IMR-90 (cell line): ENCODE measurements around the gene MTUS2. TPM values are rescaled to one million over a fixed set of nuclear protein-coding genes. Genes with fewer than 3 reads are reported as not detected.

Experiments
- ATAC-seq: fragments of 200-7000 bp; cut with Tn5 transposase; 2 replicates; pipeline ENCODE4 v1.9.1; 2020; ENCODE audit warnings: low read depth, mild to moderate bottlenecking, moderate library complexity
- BruUV-seq: library from RNA; stranded (reverse); fragments of 400-500 nt; replicated peaks from 2 replicates; lab custom pipeline; 2021; lab: Mats Ljungman, UMichigan
- CTCF ChIA-PET: fragments of 300-600 bp; formaldehyde crosslinking; extraction: SDS; loops from one replicate; lab custom pipeline; 2021; ENCODE audit warnings: antibody characterized with exemption; lab: Yijun Ruan, JAX
- POLR2A ChIA-PET: fragments of 300-600 bp; sonication (Branson Sonifier 250); formaldehyde crosslinking; loops from one replicate; lab custom pipeline; 2022; ENCODE audit warnings: antibody characterized with exemption; ENCODE audit not compliant: unreplicated experiment; lab: Charles Lee
- DNase-seq: peaks from one replicate; pipeline ENCODE4 v3.0.0; 2013
- H2AFZ ChIP-seq: replicated peaks from 2 replicates; pipeline ENCODE3; 2013; ENCODE audit warnings: low read length, mild to moderate bottlenecking; ENCODE audit not compliant: poor library complexity
- H2AK5ac ChIP-seq: 2 replicates; pipeline ENCODE4 v1.6.1; 2013; ENCODE audit warnings: low read depth, low read length, inconsistent platforms
- H2AK9ac ChIP-seq: replicated peaks from 2 replicates; pipeline ENCODE3; 2013; ENCODE audit warnings: mild to moderate bottlenecking, low read depth, low read length, moderate library complexity; ENCODE audit not compliant: poor library complexity
- H2BK120ac ChIP-seq: 2 replicates; pipeline ENCODE4 v1.6.1; 2013; ENCODE audit warnings: low read depth, low read length, inconsistent platforms
- H2BK15ac ChIP-seq: 3 replicates; pipeline ENCODE4 v1.6.1; 2013; ENCODE audit warnings: low read depth, low read length, inconsistent platforms
- H2BK20ac ChIP-seq: 2 replicates; pipeline ENCODE4 v1.6.1; 2013; ENCODE audit warnings: low read depth, mild to moderate bottlenecking, inconsistent platforms, low read length, moderate library complexity
- H2BK5ac ChIP-seq: 2 replicates; pipeline ENCODE4 v1.6.1; 2013; ENCODE audit warnings: mild to moderate bottlenecking, low read depth, low read length, inconsistent platforms; ENCODE audit not compliant: poor library complexity, severe bottlenecking
- H3K14ac ChIP-seq: replicated peaks from 2 replicates; pipeline ENCODE4 v1.6.1; 2013; ENCODE audit warnings: low read depth, low read length, inconsistent platforms
- H3K18ac ChIP-seq: 2 replicates; pipeline ENCODE4 v1.6.1; 2013; ENCODE audit warnings: low read depth, low read length, control low read depth
- H3K23ac ChIP-seq: 2 replicates; pipeline ENCODE4 v1.6.1; 2013; ENCODE audit warnings: low read depth, low read length, inconsistent platforms
- H3K27ac ChIP-seq: 2 replicates; pipeline ENCODE4 v1.5.1; 2013; ENCODE audit warnings: mild to moderate bottlenecking, control low read depth, low read length; ENCODE audit not compliant: insufficient read depth
- H3K27me3 ChIP-seq: 2 replicates; pipeline ENCODE4 v1.6.1; 2013; ENCODE audit warnings: low read length; ENCODE audit not compliant: control insufficient read depth, insufficient read depth
- H3K36me3 ChIP-seq: 2 replicates; pipeline ENCODE4 v1.6.1; 2013; ENCODE audit warnings: low read length, mixed read lengths; ENCODE audit not compliant: control insufficient read depth, insufficient read depth
- H3K4ac ChIP-seq: 2 replicates; pipeline ENCODE4 v1.6.1; 2013; ENCODE audit warnings: low read depth, low read length, inconsistent platforms
- H3K4me1 ChIP-seq: 2 replicates; pipeline ENCODE4 v1.6.1; 2013; ENCODE audit warnings: low read length, mixed read lengths; ENCODE audit not compliant: control insufficient read depth, insufficient read depth
- H3K4me2 ChIP-seq: 2 replicates; pipeline ENCODE4 v1.6.1; 2013; ENCODE audit warnings: low read depth, mild to moderate bottlenecking, control low read depth, low read length, moderate library complexity
- H3K4me3 ChIP-seq: 2 replicates; pipeline ENCODE4 v1.5.1; 2013; ENCODE audit warnings: low read depth, mild to moderate bottlenecking, control low read depth, low read length, moderate library complexity; ENCODE audit not compliant: insufficient read depth
- H3K56ac ChIP-seq: 2 replicates; pipeline ENCODE4 v1.6.1; 2013; ENCODE audit warnings: low read length, inconsistent platforms; ENCODE audit not compliant: insufficient read depth; ENCODE audit errors: extremely low read depth
- H3K79me1 ChIP-seq, 2 experiments: 2 replicates each; pipeline ENCODE4 v1.6.1; 2013; ENCODE audit warnings: low read length in 2 of 2, inconsistent platforms in 1 of 2, low read depth in 1 of 2
- H3K9ac ChIP-seq: 2 replicates; pipeline ENCODE4 v1.6.1; 2013; ENCODE audit warnings: low read depth, low read length, control low read depth
- H3K9me1 ChIP-seq: 2 replicates; pipeline ENCODE4 v1.6.1; 2013; ENCODE audit warnings: low read length, inconsistent platforms; ENCODE audit not compliant: insufficient read depth
- H3K9me3 ChIP-seq: 2 replicates; pipeline ENCODE4 v1.6.1; 2013; ENCODE audit warnings: low read length; ENCODE audit not compliant: control insufficient read depth, insufficient read depth
- H4K20me1 ChIP-seq: 2 replicates; pipeline ENCODE4 v1.6.1; 2013; ENCODE audit warnings: low read length, inconsistent platforms; ENCODE audit not compliant: insufficient read depth
- H4K5ac ChIP-seq: 2 replicates; pipeline ENCODE4 v1.6.1; 2013; ENCODE audit warnings: mild to moderate bottlenecking, low read depth, low read length, control low read depth
- H4K8ac ChIP-seq, 2 experiments: 2 replicates each; pipeline ENCODE4 v1.6.1; 2013; ENCODE audit warnings: low read depth in 2 of 2, low read length in 2 of 2, control low read depth in 1 of 2, inconsistent platforms in 1 of 2
- H4K91ac ChIP-seq: 2 replicates; pipeline ENCODE4 v1.6.1; 2013; ENCODE audit warnings: low read depth, low read length, inconsistent platforms; ENCODE audit not compliant: insufficient read depth
- BHLHE40 ChIP-seq: fragments of 150-350 bp; IDR thresholded peaks from 2 replicates; pipeline ENCODE4 v1.6.1; 2016; ENCODE audit warnings: mild to moderate bottlenecking, low read depth, low read length
- CEBPB ChIP-seq: IDR thresholded peaks from 2 replicates; pipeline ENCODE4 v1.6.1; 2012; ENCODE audit warnings: low read depth, low read length, improper control_type of control experiment
- CHD1 ChIP-seq: IDR thresholded peaks from 2 replicates; pipeline ENCODE4 v1.6.1; 2012; ENCODE audit warnings: low read depth, low read length, improper control_type of control experiment
- FOS ChIP-seq: fragments of 150-350 bp; IDR thresholded peaks from 2 replicates; pipeline ENCODE4 v1.6.1; 2016; ENCODE audit warnings: low read depth, low read length
- MAFK ChIP-seq: IDR thresholded peaks from 2 replicates; pipeline ENCODE4 v1.6.1; 2012; ENCODE audit warnings: low read depth, low read length, improper control_type of control experiment
- MAZ ChIP-seq: IDR thresholded peaks from 2 replicates; pipeline ENCODE4 v1.6.1; 2012; ENCODE audit warnings: low read depth, mild to moderate bottlenecking, low read length, improper control_type of control experiment, moderate library complexity, borderline replicate concordance
- MXI1 ChIP-seq: IDR thresholded peaks from 2 replicates; pipeline ENCODE4 v1.6.1; 2012; ENCODE audit warnings: low read depth, mild to moderate bottlenecking, low read length, moderate library complexity, borderline replicate concordance
- NFE2L2 ChIP-seq: fragments of 150-350 bp; IDR thresholded peaks from 2 replicates; pipeline ENCODE4 v1.6.1; 2016; ENCODE audit warnings: low read depth, mild to moderate bottlenecking, low read length
- POLR2A ChIP-seq: IDR thresholded peaks from 2 replicates; pipeline ENCODE4 v1.6.1; 2012; ENCODE audit warnings: mild to moderate bottlenecking, low read depth, low read length
- RAD21 ChIP-seq: IDR thresholded peaks from 2 replicates; pipeline ENCODE4 v1.6.1; 2012; ENCODE audit warnings: low read length, improper control_type of control experiment
- RCOR1 ChIP-seq: IDR thresholded peaks from 2 replicates; pipeline ENCODE4 v1.6.1; 2012; ENCODE audit warnings: mild to moderate bottlenecking, low read length, improper control_type of control experiment; ENCODE audit not compliant: insufficient replicate concordance
- RFX5 ChIP-seq: IDR thresholded peaks from 2 replicates; pipeline ENCODE4 v1.8.0; 2012; ENCODE audit warnings: low read depth, mild to moderate bottlenecking, low read length, moderate library complexity
- SMC3 ChIP-seq: fragments of 150-350 bp; IDR thresholded peaks from 2 replicates; pipeline ENCODE4 v1.6.1; 2016; ENCODE audit warnings: low read depth, mild to moderate bottlenecking, antibody characterized with exemption, low read length, moderate library complexity
- WGBS, 2 experiments: methylation state at CpG; one replicate each; pipeline versions ENCODE4 v1.1.5 to v1.1.7; 2013; ENCODE audit warnings: missing lambda C conversion rate in 2 of 2; ENCODE audit not compliant: insufficient read length in 1 of 2; ENCODE audit errors: extremely low coverage in 2 of 2; 5-methylcytosine and 5-hydroxymethylcytosine counted together
- dilution Hi-C: fragments of 300-500 bp; cut with HindIII; formaldehyde crosslinking; loops from one replicate; pipeline ENCODE4 v1.14.3; 2018; ENCODE audit warnings: low sequenced_read_pairs; ENCODE audit not compliant: unreplicated experiment
- in situ Hi-C: fragments of 300-500 bp; cut with MboI; formaldehyde crosslinking; loops from 3 replicates; pipeline ENCODE4 v1.14.3; 2019; ENCODE audit warnings: low sequenced_read_pairs, inconsistent platforms, mixed read lengths
- intact Hi-C: fragments of 100-400 bp; cut with micrococcal nuclease; formaldehyde crosslinking; loops from 2 replicates; pipeline ENCODE4 v1.10.0; 2022
- polyA plus RNA-seq, 3 experiments: library from polyadenylated mRNA; depleted of rRNA; stranded (reverse); fragments of >200 nt; gene quantifications; 2 replicates each; pipeline ENCODE4 v1.2.3, GENCODE V29; 2012; ENCODE audit warnings: low replicate concordance in 1 of 3
- total RNA-seq: library from RNA; depleted of rRNA; stranded (reverse); fragments of >200 nt; gene quantifications from 2 replicates; pipeline ENCODE4 v1.2.3, GENCODE V29; 2012
- TF ChIP-seq, protein P1 (sequence below): fragments of 150-350 bp; IDR thresholded peaks from 2 replicates; pipeline ENCODE4 v1.6.1; 2017; ENCODE audit warnings: mild to moderate bottlenecking, antibody characterized with exemption, low read length, low read depth
- TF ChIP-seq, protein P2 (sequence below): conservative IDR thresholded peaks from 2 replicates; pipeline ENCODE4 v1.5.1; 2012; ENCODE audit warnings: mild to moderate bottlenecking, low read depth, low read length, improper control_type of control experiment
- TF ChIP-seq, protein P3 (sequence below): fragments of 150-350 bp; IDR thresholded peaks from 2 replicates; pipeline ENCODE4 v1.6.1; 2016; ENCODE audit warnings: low read depth, mild to moderate bottlenecking, low read length, moderate library complexity, borderline replicate concordance

MTUS2 gene
- total and polyA plus RNA-seq, 2 of the 4 experiments (the other 2 are of a cell fraction) = under 0.01 to 0.02 TPM

- no peaks in the 10 kb centered on the region for H3K36me3 ChIP-seq
- in situ Hi-C loops (no loop called here), intact Hi-C loops (no loop called here), dilution Hi-C loops (no loop called here)
- no peak overlapping the region for H3K4ac ChIP-seq
- ATAC-seq (no peak), DNase-seq (no peak)
- BruUV-seq = no TSS peak
- TF ChIP-seq RAD21 = no peak
- TF ChIP-seq CEBPB = no peak
- TF ChIP-seq FOS = no peak
- no peak for TF ChIP-seq NFE2L2
- TF ChIP-seq SMC3 = no peak
- TF ChIP-seq RFX5 = no peak
- TF ChIP-seq MAFK = no peak
- TF ChIP-seq, protein P1, sequence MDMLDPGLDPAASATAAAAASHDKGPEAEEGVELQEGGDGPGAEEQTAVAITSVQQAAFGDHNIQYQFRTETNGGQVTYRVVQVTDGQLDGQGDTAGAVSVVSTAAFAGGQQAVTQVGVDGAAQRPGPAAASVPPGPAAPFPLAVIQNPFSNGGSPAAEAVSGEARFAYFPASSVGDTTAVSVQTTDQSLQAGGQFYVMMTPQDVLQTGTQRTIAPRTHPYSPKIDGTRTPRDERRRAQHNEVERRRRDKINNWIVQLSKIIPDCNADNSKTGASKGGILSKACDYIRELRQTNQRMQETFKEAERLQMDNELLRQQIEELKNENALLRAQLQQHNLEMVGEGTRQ = no peak
- TF ChIP-seq MXI1 = no peak
- TF ChIP-seq, protein P2, sequence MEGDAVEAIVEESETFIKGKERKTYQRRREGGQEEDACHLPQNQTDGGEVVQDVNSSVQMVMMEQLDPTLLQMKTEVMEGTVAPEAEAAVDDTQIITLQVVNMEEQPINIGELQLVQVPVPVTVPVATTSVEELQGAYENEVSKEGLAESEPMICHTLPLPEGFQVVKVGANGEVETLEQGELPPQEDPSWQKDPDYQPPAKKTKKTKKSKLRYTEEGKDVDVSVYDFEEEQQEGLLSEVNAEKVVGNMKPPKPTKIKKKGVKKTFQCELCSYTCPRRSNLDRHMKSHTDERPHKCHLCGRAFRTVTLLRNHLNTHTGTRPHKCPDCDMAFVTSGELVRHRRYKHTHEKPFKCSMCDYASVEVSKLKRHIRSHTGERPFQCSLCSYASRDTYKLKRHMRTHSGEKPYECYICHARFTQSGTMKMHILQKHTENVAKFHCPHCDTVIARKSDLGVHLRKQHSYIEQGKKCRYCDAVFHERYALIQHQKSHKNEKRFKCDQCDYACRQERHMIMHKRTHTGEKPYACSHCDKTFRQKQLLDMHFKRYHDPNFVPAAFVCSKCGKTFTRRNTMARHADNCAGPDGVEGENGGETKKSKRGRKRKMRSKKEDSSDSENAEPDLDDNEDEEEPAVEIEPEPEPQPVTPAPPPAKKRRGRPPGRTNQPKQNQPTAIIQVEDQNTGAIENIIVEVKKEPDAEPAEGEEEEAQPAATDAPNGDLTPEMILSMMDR = no peak
- TF ChIP-seq RCOR1 = no peak
- no peak for TF ChIP-seq CHD1
- no peak for TF ChIP-seq BHLHE40
- no peak for TF ChIP-seq POLR2A
- no peak for TF ChIP-seq MAZ
- TF ChIP-seq, protein P3, sequence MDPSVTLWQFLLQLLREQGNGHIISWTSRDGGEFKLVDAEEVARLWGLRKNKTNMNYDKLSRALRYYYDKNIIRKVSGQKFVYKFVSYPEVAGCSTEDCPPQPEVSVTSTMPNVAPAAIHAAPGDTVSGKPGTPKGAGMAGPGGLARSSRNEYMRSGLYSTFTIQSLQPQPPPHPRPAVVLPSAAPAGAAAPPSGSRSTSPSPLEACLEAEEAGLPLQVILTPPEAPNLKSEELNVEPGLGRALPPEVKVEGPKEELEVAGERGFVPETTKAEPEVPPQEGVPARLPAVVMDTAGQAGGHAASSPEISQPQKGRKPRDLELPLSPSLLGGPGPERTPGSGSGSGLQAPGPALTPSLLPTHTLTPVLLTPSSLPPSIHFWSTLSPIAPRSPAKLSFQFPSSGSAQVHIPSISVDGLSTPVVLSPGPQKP = no peak
- no peak overlapping the region for H3K23ac ChIP-seq
- H4K5ac ChIP-seq = no peak overlapping the region
- H3K4me1 ChIP-seq = no peaks in the 10 kb centered on the region
- no peaks in the 10 kb centered on the region for H3K9me1 ChIP-seq
- no peak overlapping the region for H2AFZ ChIP-seq
- no peak overlapping the region for H2BK15ac ChIP-seq
- no peak overlapping the region for H3K4me3 ChIP-seq
- no peak overlapping the region for H3K9ac ChIP-seq
- no peaks in the 10 kb centered on the region for H4K20me1 ChIP-seq
- no peak overlapping the region for H2AK9ac ChIP-seq
- POLR2A ChIA-PET = no interaction called here
- no peak overlapping the region for H4K91ac ChIP-seq
- H2BK5ac ChIP-seq = no peak overlapping the region
- no peak overlapping the region for H2AK5ac ChIP-seq
- H4K8ac ChIP-seq = no peak overlapping the region
- no peak overlapping the region for H3K18ac ChIP-seq
- no peak overlapping the region for H2BK120ac ChIP-seq
- no peaks in the 10 kb centered on the region for H3K9me3 ChIP-seq
- H3K56ac ChIP-seq = no peak overlapping the region
- H3K14ac ChIP-seq = no peak overlapping the region
- WGBS, 2 experiments = 0% methylated on average over 1 of the region's 2 CpGs; no CpG with 5 or more reads in 1 of the 2 experiments
- H3K4me2 ChIP-seq = no peak overlapping the region
- H3K27me3 ChIP-seq = no peaks in the 10 kb centered on the region
- no peak overlapping the region for H3K27ac ChIP-seq
- CTCF ChIA-PET = no interaction called here
- H2BK20ac ChIP-seq = no peak overlapping the region
- H3K79me1 ChIP-seq = no peaks in the 10 kb centered on the region
These were observed 495.7 kb downstream of the MTUS2 start for GRCh38 chr13:29315847-29316246.
